GM21528 (cell line): ENCODE data around the gene FRMD8.
A peak's percentile ranks its signal among the peaks of the same experiment; 100 is the strongest.

ENCODE experiments used
- ATAC-seq: cut with Tn5 transposase; IDR thresholded peaks from one replicate; pipeline ENCODE4 v1.9.1; 2021; ENCODE audit warnings: mild to moderate bottlenecking, moderate library complexity; ENCODE audit not compliant: unreplicated experiment, low FRiP score

FRMD8 gene

GRCh38 chr11:65375012-65375411, 11.4 kb upstream of the FRMD8 start:
- no peak for ATAC-seq

GRCh38 chr11:65376138-65376713, 10.2 kb upstream of the FRMD8 start:
- ATAC-seq: no peak

GRCh38 chr11:65377036-65377435, 9.4 kb upstream of the FRMD8 start:
- ATAC-seq: no peak

- no peak for ATAC-seq
These were observed 8.7 kb upstream of the FRMD8 start for GRCh38 chr11:65377777-65378176.

GRCh38 chr11:65378208-65378927, 8.1 kb upstream of the FRMD8 start:
- no peak for ATAC-seq

- no peak for ATAC-seq
These were observed 7.4 kb upstream of the FRMD8 start for GRCh38 chr11:65378928-65379638.

- ATAC-seq: no peak
These were observed 6.6 kb upstream of the FRMD8 start for GRCh38 chr11:65379698-65380459.

- no peak for ATAC-seq
These were observed 5.8 kb upstream of the FRMD8 start for GRCh38 chr11:65380460-65381119.

GRCh38 chr11:65381716-65382032, 4.8 kb upstream of the FRMD8 start:
- ATAC-seq: peak; percentile 16

GRCh38 chr11:65382033-65382803, 4.2 kb upstream of the FRMD8 start, which contains the start of gene SLC25A45:
Gene SLC25A45, minus strand, starts transcription at chr11:65382646. Its CDS starts 695 bp downstream, at chr11:65381951.
- peak; percentile 48 for ATAC-seq

- no peak for ATAC-seq
These were observed 3.6 kb upstream of the FRMD8 start for GRCh38 chr11:65382804-65383368.

- ATAC-seq: no peak
These were observed 2.7 kb upstream of the FRMD8 start for GRCh38 chr11:65383778-65384177.

GRCh38 chr11:65384301-65384889, 2.0 kb upstream of the FRMD8 start:
- ATAC-seq: no peak

- ATAC-seq: no peak
These were observed 2.3 kb downstream of the FRMD8 start for GRCh38 chr11:65388731-65389130.

- ATAC-seq: no peak
These were observed 3.0 kb downstream of the FRMD8 start for GRCh38 chr11:65389294-65389980.

- ATAC-seq: no peak
These were observed 3.9 kb downstream of the FRMD8 start for GRCh38 chr11:65390099-65390941.

- ATAC-seq: no peak
These were observed 4.6 kb downstream of the FRMD8 start for GRCh38 chr11:65390996-65391395.
